HG03439 (cell line): ENCODE data around the gene CRYBB2.
"Not testable (repeated sequence)": the region's sequence is repeated elsewhere in the genome, so short reads cannot be mapped to it uniquely, and the experiment has no call there.

Experiments used
- ATAC-seq: cut with Tn5 transposase; IDR thresholded peaks from one replicate; pipeline ENCODE4 v1.9.1; 2021; ENCODE audit warnings: mild to moderate bottlenecking, moderate library complexity; ENCODE audit not compliant: unreplicated experiment

The CRYBB2 gene

GRCh38 chr22:25219211-25219689 is at the start of gene CRYBB2:
Gene CRYBB2 (plus strand): TSS chr22:25219639. CDS start chr22:25221430, 1,791 bp downstream.
- no peak for ATAC-seq

- no peak for ATAC-seq
These were observed 48.9 kb upstream of the CRYBB2 start for GRCh38 chr22:25170426-25170980.

GRCh38 chr22:25172153-25172552 is 47.3 kb upstream of the CRYBB2 start:
- no peak for ATAC-seq

- no peak for ATAC-seq
These were observed 45.1 kb upstream of the CRYBB2 start for GRCh38 chr22:25174156-25174887.

- ATAC-seq: no peak
These were observed 44.5 kb upstream of the CRYBB2 start for GRCh38 chr22:25174888-25175411.

- no peak for ATAC-seq
These were observed 43.3 kb upstream of the CRYBB2 start for GRCh38 chr22:25176175-25176574.

GRCh38 chr22:25176799-25177198 is 42.6 kb upstream of the CRYBB2 start:
- no peak for ATAC-seq

GRCh38 chr22:25177226-25177625 is 42.2 kb upstream of the CRYBB2 start:
- no peak for ATAC-seq

- ATAC-seq: no peak
These were observed 41.5 kb upstream of the CRYBB2 start for GRCh38 chr22:25177895-25178294.

- not testable (repeated sequence) for ATAC-seq
These were observed 41.1 kb upstream of the CRYBB2 start for GRCh38 chr22:25178348-25178747.

GRCh38 chr22:25178869-25179631 is 40.4 kb upstream of the CRYBB2 start:
- ATAC-seq: not testable (repeated sequence)

- no peak for ATAC-seq
These were observed 37.0 kb upstream of the CRYBB2 start for GRCh38 chr22:25182131-25183110.

GRCh38 chr22:25183949-25184619 is 35.4 kb upstream of the CRYBB2 start:
- no peak for ATAC-seq

- ATAC-seq: no peak
These were observed 33.3 kb upstream of the CRYBB2 start for GRCh38 chr22:25186140-25186539.

GRCh38 chr22:25187469-25187868 is 32.0 kb upstream of the CRYBB2 start:
- ATAC-seq: no peak

- ATAC-seq: no peak
These were observed 27.0 kb upstream of the CRYBB2 start for GRCh38 chr22:25192406-25192805.

GRCh38 chr22:25193130-25193529 is 26.3 kb upstream of the CRYBB2 start:
- no peak for ATAC-seq

GRCh38 chr22:25193548-25193947 is 25.9 kb upstream of the CRYBB2 start:
- ATAC-seq: no peak

- no peak for ATAC-seq
These were observed 23.1 kb upstream of the CRYBB2 start for GRCh38 chr22:25196326-25196725.

GRCh38 chr22:25197340-25197739 is 22.1 kb upstream of the CRYBB2 start:
- no peak for ATAC-seq
